Activated CD4-positive, alpha-beta T cell treated with anti-CD3 and anti-CD28 coated beads, Interleukin-2, amount 10 ng/mL, durations not matched to agents 24 days and 14 days (primary cell): Measurements from ENCODE around the gene SANBR. TPM values are rescaled to one million over a fixed set of nuclear protein-coding genes. Genes with fewer than 3 reads are reported as not detected.

Experiments used
- DNase-seq: peaks from one replicate; pipeline ENCODE4 v3.0.0; 2022
- H3K27ac Mint-ChIP-seq: one replicate; pipeline ENCODE4 v1.8.0; 2022; ENCODE audit warnings: mild to moderate bottlenecking, mixed read lengths
- H3K27me3 Mint-ChIP-seq: one replicate; pipeline ENCODE4 v1.8.0; 2022; ENCODE audit warnings: mixed read lengths
- H3K36me3 Mint-ChIP-seq: one replicate; pipeline ENCODE4 v1.8.0; 2022; ENCODE audit warnings: low read depth, mild to moderate bottlenecking, mixed read lengths
- H3K4me1 Mint-ChIP-seq: one replicate; pipeline ENCODE4 v1.8.0; 2021; ENCODE audit warnings: mixed read lengths
- H3K4me3 Mint-ChIP-seq: one replicate; pipeline ENCODE4 v1.8.0; 2022; ENCODE audit warnings: mild to moderate bottlenecking, moderate library complexity, mixed read lengths
- H3K9me3 Mint-ChIP-seq: one replicate; pipeline ENCODE4 v1.8.0; 2021; ENCODE audit warnings: mixed read lengths
- intact Hi-C: fragments of 100-400 bp; cut with micrococcal nuclease; formaldehyde crosslinking; loops from one replicate; pipeline ENCODE4 v1.15.1; 2023
- total RNA-seq: library from RNA; stranded (reverse); gene quantifications from 2 replicates; pipeline ENCODE4 v1.2.3, GENCODE V29; 2022

The SANBR gene
- total RNA-seq, 1 donor from 2014 or later: 3.4 TPM

- peaks cover 4% of the 10 kb centered on the region for H3K36me3 Mint-ChIP-seq
- intact Hi-C loops: no loop called here
- no peaks in the 10 kb centered on the region for H3K4me1 Mint-ChIP-seq
- no peak overlapping the region for H3K27ac Mint-ChIP-seq
- H3K4me3 Mint-ChIP-seq: no peak overlapping the region
- DNase-seq: no peak
- H3K9me3 Mint-ChIP-seq: peaks cover 3% of the 10 kb centered on the region
- no peaks in the 10 kb centered on the region for H3K27me3 Mint-ChIP-seq
Measured at GRCh38 chr2:61111708-61112107, 46.0 kb downstream of the SANBR start.

DNA sequence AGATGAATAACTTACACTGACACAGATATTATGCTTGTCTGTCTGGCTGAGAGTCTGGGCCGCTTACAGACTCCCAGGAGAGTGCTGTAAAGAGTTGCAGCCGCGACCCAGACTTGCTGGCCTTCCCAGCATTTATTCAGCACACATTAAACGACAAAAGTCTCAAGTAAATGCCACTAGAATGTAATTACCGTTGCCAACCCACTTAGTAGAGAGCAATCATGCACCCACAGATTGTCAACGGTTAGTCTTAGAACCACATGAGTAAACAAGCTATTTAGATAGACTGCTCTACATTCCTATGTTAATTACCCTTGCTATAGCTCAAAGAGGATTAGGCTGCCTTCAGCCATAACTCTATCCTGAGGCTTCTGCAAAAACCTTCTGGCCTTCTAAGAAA is 48.5 kb downstream of the SANBR start:
- Mint-ChIP-seq H3K27ac (no peak overlapping the region), H3K4me3 (no peak overlapping the region), H3K4me1 (peaks cover 6% of the 10 kb centered on the region), H3K36me3 (peaks cover 9% of the 10 kb centered on the region), H3K9me3 (peaks cover 3% of the 10 kb centered on the region), H3K27me3 (no peaks in the 10 kb centered on the region)
- intact Hi-C loops: no loop called here
- no peak for DNase-seq

Other genes with a start within 250 kb of the SANBR start
- 84.9 and 88.7 TPM in 2 replicates for gene REL, start 184.3 kb upstream of the SANBR start, total RNA-seq
- gene PEX13, start 48.2 kb upstream of the SANBR start, total RNA-seq: 18.8 and 19.7 TPM in 2 replicates
- gene PUS10, start 47.6 kb upstream of the SANBR start, total RNA-seq: 7.8 and 8.4 TPM in 2 replicates
- gene C2orf74, start 96.3 kb downstream of the SANBR start, total RNA-seq: 5.7 and 8.7 TPM in 2 replicates